Measurements from ENCODE around the gene ACTMAP.

GRCh38 chr19:40692212-40692551 is 58.1 kb downstream of the ACTMAP start:
- TF ChIP-seq POLR2A (IDR thresholded peaks at IDR 0.05) (no peak), CTCF (IDR thresholded peaks at IDR 0.05) (no peak)

Data from vagina (tissue), 2 donors.